ENCODE data around the gene FAM236B.
"Not testable (repeated sequence)": the region's sequence is repeated elsewhere in the genome, so short reads cannot be mapped to it uniquely, and the experiment has no call there.

FAM236B gene

GRCh38 chrX:72782560-72782959 is at the start of gene FAM236B:
Gene FAM236B, minus strand, starts transcription at chrX:72782660. Its CDS starts 100 bp downstream, at chrX:72782560.
- not testable (repeated sequence) for DNase-seq

- DNase-seq = not testable (repeated sequence)
These were observed 48.2 kb upstream of the FAM236B start for GRCh38 chrX:72830701-72831100.

GRCh38 chrX:72808110-72808509 is 25.6 kb upstream of the FAM236B start, which contains the start of gene FAM236D:
Gene FAM236D, minus strand, starts transcription at chrX:72808210. Its CDS starts 100 bp downstream, at chrX:72808110.
- DNase-seq = not testable (repeated sequence)

- not testable (repeated sequence) for DNase-seq
These were observed 7.9 kb upstream of the FAM236B start for GRCh38 chrX:72790390-72790789.

- not testable (repeated sequence) for DNase-seq
These were observed 5.7 kb upstream of the FAM236B start for GRCh38 chrX:72788142-72788541.

GRCh38 chrX:72783964-72784363 is 1.5 kb upstream of the FAM236B start:
- DNase-seq = not testable (repeated sequence)

GRCh38 chrX:72783365-72783936 is 991 bp upstream of the FAM236B start:
- not testable (repeated sequence) for DNase-seq

- not testable (repeated sequence) for DNase-seq
These were observed 4.3 kb downstream of the FAM236B start for GRCh38 chrX:72778146-72778545.

- not testable (repeated sequence) for DNase-seq
These were observed 5.0 kb downstream of the FAM236B start for GRCh38 chrX:72777467-72777790.

GRCh38 chrX:72776653-72777466 is 5.6 kb downstream of the FAM236B start, which contains the start of gene DMRTC1B:
Gene DMRTC1B, plus strand, starts transcription at chrX:72776890. Its CDS starts 68,246 bp downstream, at chrX:72845136.
- not testable (repeated sequence) for DNase-seq

- DNase-seq = not testable (repeated sequence)
These were observed 22.0 kb downstream of the FAM236B start for GRCh38 chrX:72760454-72760853.

GRCh38 chrX:72748545-72748944 is 33.9 kb downstream of the FAM236B start:
- not testable (repeated sequence) for DNase-seq

- DNase-seq = not testable (repeated sequence)
These were observed 36.9 kb downstream of the FAM236B start for GRCh38 chrX:72745546-72745945.

GRCh38 chrX:72735561-72735960 is 46.9 kb downstream of the FAM236B start:
- no peak for DNase-seq

- DNase-seq = not testable (repeated sequence)
These were observed 48.8 kb downstream of the FAM236B start for GRCh38 chrX:72733636-72734035.
